ENCODE data around the gene NUDT3. TPM values are rescaled to one million over a fixed set of nuclear protein-coding genes. Genes with fewer than 3 reads are reported as not detected.

NUDT3 gene
- polyA plus RNA-seq, 3 donors, result 9.3 to 33.3 (median 10.9) TPM

- H3K4me3 Mint-ChIP-seq, result no peak overlapping the region
Measured at GRCh38 chr6:34437644-34437970, 45.1 kb upstream of the NUDT3 start.

GRCh38 chr6:34436803-34437643 lies 44.6 kb upstream of the NUDT3 start:
- no peaks in the 10 kb centered on the region for H3K27me3 ChIP-seq (ENCODE audit: control insufficient read depth in 2 of 2, insufficient read depth in 2 of 2, low read length in 2 of 2)
- H3K36me3 ChIP-seq (replicated peaks in 1 of 2; ENCODE audit: control insufficient read depth in 1 of 2, insufficient read depth in 2 of 2, low read length in 2 of 2), result no peaks in the 10 kb centered on the region
- no peak for TF ChIP-seq CTCF (IDR thresholded peaks at IDR 0.05)
- DNase-seq, result no peak
- no peaks in the 10 kb centered on the region for H3K36me3 Mint-ChIP-seq
- H3K4me2 ChIP-seq (replicated peaks; ENCODE audit: extremely low read depth, low read length, poor library complexity, severe bottlenecking), result no peak overlapping the region
- H3K79me2 ChIP-seq (ENCODE audit: insufficient read depth, low read length), result no peaks in the 10 kb centered on the region
- H3K4me3 Mint-ChIP-seq, result no peak overlapping the region
- H3K4me3 ChIP-seq (replicated peaks in 1 of 3; ENCODE audit: low read depth in 2 of 3, low read length in 3 of 3), result no peak overlapping the region
- no peaks in the 10 kb centered on the region for H3K4me1 ChIP-seq (ENCODE audit: control insufficient read depth in 1 of 2, insufficient read depth in 2 of 2, low read length in 2 of 2)
- WGBS (ENCODE audit: insufficient coverage), result 95% methylated on average over 17 of the region's 38 CpGs
- H3K27ac ChIP-seq (ENCODE audit: low read depth in 1 of 2, low read length in 2 of 2), result no peak overlapping the region
- intact Hi-C loops (cut with micrococcal nuclease), result no loop called here
- no peak overlapping the region for H3K9ac ChIP-seq (ENCODE audit: insufficient read depth, low read length, poor library complexity, severe bottlenecking)
- peak overlapping the region in 1 of 7 donors; percentile 18 for H3K27ac Mint-ChIP-seq
- peaks cover under 1 to 5% (median 2%) of the 10 kb centered on the region in 3 donors for H3K27me3 Mint-ChIP-seq (ENCODE audit: low read depth in 3 of 3)
- peaks cover 0 to 4% of the 10 kb centered on the region in 2 donors for H3K9me3 ChIP-seq (replicated peaks in 1 of 2; ENCODE audit: control insufficient read depth in 1 of 2, insufficient read depth in 1 of 2, low read length in 2 of 2)
- H3K9me3 Mint-ChIP-seq, result peaks cover 0 to 15% (median 4%) of the 10 kb centered on the region in 7 donors
- no peaks in the 10 kb centered on the region for H3K4me1 Mint-ChIP-seq
- no peaks in the 10 kb centered on the region for H4K20me1 ChIP-seq (ENCODE audit: insufficient read depth, low read length)
- no peak overlapping the region for H2AFZ ChIP-seq (ENCODE audit: insufficient read depth, low read depth, low read length, poor library complexity, severe bottlenecking)

More at GRCh38 chr6:34437644-34437970, 45.1 kb upstream of the NUDT3 start:
- Histone ChIP-seq H2AFZ (ENCODE audit: insufficient read depth, low read depth, low read length, poor library complexity, severe bottlenecking) (no peak overlapping the region), H3K9me3 (replicated peaks in 1 of 2; ENCODE audit: control insufficient read depth in 1 of 2, insufficient read depth in 1 of 2, low read length in 2 of 2) (peaks cover 0 to 4% of the 10 kb centered on the region in 2 donors), H3K4me1 (ENCODE audit: control insufficient read depth in 1 of 2, insufficient read depth in 2 of 2, low read length in 2 of 2) (no peaks in the 10 kb centered on the region), H3K79me2 (ENCODE audit: insufficient read depth, low read length) (no peaks in the 10 kb centered on the region), H3K27me3 (ENCODE audit: control insufficient read depth in 2 of 2, insufficient read depth in 2 of 2, low read length in 2 of 2) (no peaks in the 10 kb centered on the region), H3K4me2 (replicated peaks; ENCODE audit: extremely low read depth, low read length, poor library complexity, severe bottlenecking) (no peak overlapping the region), H4K20me1 (ENCODE audit: insufficient read depth, low read length) (no peaks in the 10 kb centered on the region), H3K27ac (ENCODE audit: low read depth in 1 of 2, low read length in 2 of 2) (no peak overlapping the region), H3K36me3 (replicated peaks in 1 of 2; ENCODE audit: control insufficient read depth in 1 of 2, insufficient read depth in 2 of 2, low read length in 2 of 2) (no peaks in the 10 kb centered on the region), H3K9ac (ENCODE audit: insufficient read depth, low read length, poor library complexity, severe bottlenecking) (no peak overlapping the region), H3K4me3 (replicated peaks in 1 of 3; ENCODE audit: low read depth in 2 of 3, low read length in 3 of 3) (no peak overlapping the region)
- no peak for TF ChIP-seq CTCF (IDR thresholded peaks at IDR 0.05)
- H3K27ac Mint-ChIP-seq, result no peak overlapping the region
- no peaks in the 10 kb centered on the region for H3K4me1 Mint-ChIP-seq
- no peak for DNase-seq
- H3K9me3 Mint-ChIP-seq, result peaks cover 0 to 15% (median 4%) of the 10 kb centered on the region in 7 donors
- no CpG with 5 or more reads among the region's 1 CpG for WGBS (ENCODE audit: insufficient coverage)
- H3K27me3 Mint-ChIP-seq (ENCODE audit: low read depth in 3 of 3), result peaks cover 1 to 5% (median 2%) of the 10 kb centered on the region in 3 donors
- H3K36me3 Mint-ChIP-seq, result no peaks in the 10 kb centered on the region
- intact Hi-C loops (cut with micrococcal nuclease), result no loop called here
